Smooth muscle cell of the umbilical artery (primary cell): ENCODE data around the gene G6PC2. TPM values are rescaled to one million over a fixed set of nuclear protein-coding genes. Genes with fewer than 3 reads are reported as not detected.

Source experiments
- total RNA-seq: library from RNA; depleted of rRNA; stranded (reverse); fragments of >200 nt; gene quantifications from 2 replicates; pipeline ENCODE4 v1.2.3, GENCODE V29; 2014

Gene G6PC2
- not detected in 2 replicates for total RNA-seq

GRCh38 chr2:168901003-168901402 lies at the start of gene G6PC2:
TSS of gene G6PC2 (plus strand) at chr2:168901291. CDS start at chr2:168901332, 41 bp downstream.

GRCh38 chr2:168890006-168890782 lies 10.9 kb upstream of the G6PC2 start, which contains the start of gene SPC25:
TSS of gene SPC25 (minus strand) at chr2:168890430. CDS start at chr2:168889519, 911 bp downstream.

Other genes starting within 250 kb of the G6PC2 start
- gene NOSTRIN, start 98.7 kb upstream of the G6PC2 start, total RNA-seq: not detected in 2 replicates
- 0.30 and 3.6 TPM in 2 replicates for gene SPC25, start 10.9 kb upstream of the G6PC2 start, total RNA-seq
- not detected in 2 replicates for gene ABCB11, start 130.0 kb downstream of the G6PC2 start, total RNA-seq
- 0.09 TPM in 1 of 2 replicates, not detected in the other for gene DHRS9, start 168.3 kb downstream of the G6PC2 start, total RNA-seq